NT2/D1 (cell line): ENCODE results near the gene PYM1.

ENCODE experiments used
- SUZ12 ChIP-seq: IDR thresholded peaks from 2 replicates; pipeline ENCODE4 v1.6.1; 2011; ENCODE audit not compliant: insufficient read length, insufficient read depth; ENCODE audit errors: extremely low read depth
- YY1 ChIP-seq: IDR thresholded peaks from 2 replicates; pipeline ENCODE4 v1.6.1; 2011; ENCODE audit not compliant: insufficient read length, insufficient read depth
- ZNF274 ChIP-seq: IDR thresholded peaks from 2 replicates; pipeline ENCODE4 v1.6.1; 2011; ENCODE audit warnings: mild to moderate bottlenecking, low read depth, low read length

- no peak for TF ChIP-seq ZNF274
- TF ChIP-seq YY1: no peak
- no peak for TF ChIP-seq SUZ12
Measured at GRCh38 chr12:55972042-55972441, 44.3 kb upstream of the PYM1 start.
